HG03097 (cell line): ENCODE measurements around the gene AGPAT2.

Experiments
- ATAC-seq: cut with Tn5 transposase; IDR thresholded peaks from one replicate; pipeline ENCODE4 v1.9.1; 2021; ENCODE audit not compliant: unreplicated experiment, low FRiP score

Gene AGPAT2

DNA sequence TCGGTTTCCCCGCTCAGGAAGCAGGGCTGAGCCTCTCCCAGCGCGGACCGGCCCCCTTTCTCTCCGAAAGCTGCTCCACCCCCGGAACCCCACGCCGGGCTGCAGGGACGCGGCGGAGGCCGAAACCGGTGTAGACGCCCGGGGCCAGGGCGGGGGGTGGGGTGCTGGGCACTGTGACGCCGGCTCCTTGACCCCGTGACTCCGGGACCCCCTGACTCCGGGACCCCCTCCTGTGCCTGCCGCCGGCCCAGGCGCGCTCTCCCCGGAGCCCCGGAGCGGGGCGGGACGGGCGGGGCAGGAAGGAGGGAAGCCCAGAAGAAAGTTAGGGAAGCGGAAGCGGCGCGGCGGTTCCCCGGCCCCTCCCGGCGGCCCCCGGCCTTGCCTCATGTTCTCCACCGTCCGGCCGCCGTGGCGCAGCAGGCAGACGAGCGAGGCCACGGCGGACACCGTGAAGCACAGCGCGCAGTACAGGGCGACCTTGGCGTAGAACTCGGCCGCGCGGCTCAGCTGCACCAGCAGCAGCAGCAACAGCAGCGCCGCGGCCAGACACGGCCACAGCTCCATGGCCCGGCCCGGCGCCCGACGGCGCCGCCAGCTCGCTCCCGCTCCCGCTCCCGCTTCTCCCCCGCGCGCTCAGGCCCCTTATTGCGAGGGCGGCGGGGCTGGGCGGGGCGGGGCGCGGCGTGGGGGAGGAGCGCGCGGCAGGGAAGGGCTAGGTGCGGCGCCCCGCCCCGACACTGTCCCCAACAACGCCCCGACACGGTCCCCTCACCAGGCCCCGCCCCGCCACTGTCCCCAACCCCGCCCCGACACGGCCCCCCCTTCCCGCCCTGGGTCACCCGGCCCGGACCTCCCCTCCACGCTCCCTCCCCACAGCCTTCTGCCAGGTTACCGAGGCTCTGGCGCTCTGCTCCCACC, at the start of gene AGPAT2:
AGPAT2 (minus strand) TSS at position 664 of the 918 bp plus-strand sequence; CDS start at position 564, 100 bp downstream.
- no peak for ATAC-seq

DNA sequence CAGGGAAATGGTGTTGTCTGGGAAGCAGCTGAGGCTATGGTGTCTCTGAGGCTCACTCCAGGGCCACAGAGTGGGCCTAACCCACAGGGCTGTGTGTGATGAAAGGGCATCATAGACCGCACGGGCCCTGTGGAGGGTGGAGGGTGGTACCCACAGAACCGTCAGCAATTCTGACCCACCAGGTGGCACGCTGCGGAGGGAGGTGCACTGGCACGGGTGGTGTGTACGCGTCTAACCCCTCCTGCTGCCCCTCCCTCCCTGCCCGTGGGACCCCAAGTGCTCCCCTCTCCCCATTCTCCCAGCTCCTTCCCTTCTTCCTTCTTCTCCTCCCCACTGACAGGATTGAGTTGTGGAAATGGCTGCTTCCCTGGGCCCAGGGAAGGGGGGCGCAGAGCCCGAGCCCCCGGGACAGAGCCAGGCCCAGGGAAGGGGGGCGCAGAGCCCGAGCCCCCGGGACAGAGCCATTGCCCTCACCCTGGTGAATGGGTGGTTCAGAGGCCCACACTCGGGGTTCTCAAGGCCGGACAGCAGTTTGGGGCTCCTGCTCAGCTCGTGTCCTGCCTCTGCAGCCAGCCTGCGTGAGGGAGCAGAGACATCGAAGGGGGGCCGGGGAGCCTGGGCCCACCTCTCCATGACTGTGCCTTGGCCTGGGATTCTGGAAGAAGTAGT, 48.7 kb upstream of the AGPAT2 start:
- ATAC-seq: no peak

- no peak for ATAC-seq
These were observed 47.7 kb upstream of the AGPAT2 start for GRCh38 chr9:136734837-136735496.

DNA sequence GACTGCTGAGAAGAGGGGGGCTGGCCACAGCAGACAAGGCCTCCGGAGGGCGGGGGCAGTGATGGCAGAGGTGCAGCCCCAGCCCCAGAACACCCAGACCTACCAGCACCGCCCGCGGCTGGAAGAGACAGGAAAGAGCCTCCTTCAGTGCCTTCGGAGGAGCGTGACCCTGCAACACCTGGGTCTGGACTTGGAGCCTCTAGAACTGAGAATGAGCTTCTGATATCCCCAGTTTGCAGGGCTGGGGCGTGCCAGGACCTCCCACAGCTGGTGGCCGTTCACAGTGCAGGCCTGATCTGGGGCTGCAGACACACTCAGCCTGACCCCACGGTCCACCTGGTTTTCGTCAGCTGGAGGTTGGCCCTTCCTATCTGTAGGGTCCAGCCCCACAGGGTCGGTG, 46.4 kb upstream of the AGPAT2 start:
- no peak for ATAC-seq

DNA sequence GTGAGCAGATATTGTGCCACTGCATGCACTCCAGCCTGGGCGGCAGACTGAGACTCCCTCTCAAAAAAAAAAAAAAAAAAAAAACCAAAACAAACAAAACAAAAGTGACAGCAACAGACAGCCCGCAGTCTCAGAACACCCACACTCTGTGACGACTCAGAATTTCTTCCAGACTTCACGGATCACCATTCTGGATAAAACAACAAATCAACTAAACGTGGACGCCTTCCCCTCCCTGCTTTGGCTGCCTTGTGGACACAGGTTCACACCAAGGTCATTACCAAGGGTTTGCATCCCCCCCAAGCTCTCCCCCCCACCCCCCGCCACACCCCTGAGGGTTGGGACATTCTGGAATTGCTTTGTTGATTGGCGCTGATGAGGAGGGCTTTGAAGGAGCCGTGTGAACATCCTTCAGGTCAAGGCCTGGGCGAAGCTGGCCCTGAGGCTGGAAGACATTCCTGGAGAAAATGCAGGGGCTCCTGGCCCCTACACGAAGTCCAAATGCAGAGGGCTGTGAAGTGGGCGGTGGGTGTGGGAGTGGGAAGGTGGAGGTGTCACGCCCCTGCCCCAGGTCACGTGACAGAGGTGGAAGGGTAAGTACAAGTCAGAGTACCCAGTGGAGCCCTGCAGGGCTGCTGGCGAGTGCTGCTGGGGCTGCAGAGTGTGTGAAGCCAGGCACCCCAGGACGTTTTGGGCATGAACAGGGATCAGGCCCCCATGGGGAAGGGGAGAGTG, 45.4 kb upstream of the AGPAT2 start:
- no peak for ATAC-seq

- ATAC-seq: no peak
These were observed 42.7 kb upstream of the AGPAT2 start for GRCh38 chr9:136729926-136730325.

DNA sequence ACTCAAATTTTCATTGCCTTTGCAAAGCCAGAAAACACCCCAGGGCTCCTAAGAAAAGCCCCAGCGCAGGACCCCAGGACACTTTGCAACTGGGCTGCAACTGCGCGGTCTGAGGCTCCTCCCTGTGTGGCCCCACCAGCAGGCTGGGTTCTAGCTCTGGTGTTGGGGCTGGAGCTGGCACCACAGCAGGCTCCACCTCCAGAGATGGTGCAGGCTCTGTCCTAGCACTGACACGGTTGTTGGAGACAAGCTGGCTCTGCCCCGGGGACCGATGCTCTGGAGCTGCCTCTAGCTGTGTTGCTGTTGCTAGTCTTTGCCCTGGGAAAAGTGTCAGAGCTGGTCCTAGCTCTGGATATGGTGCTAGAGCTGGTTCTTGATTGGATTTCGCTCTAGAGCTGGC, 41.9 kb upstream of the AGPAT2 start:
- no peak for ATAC-seq

DNA sequence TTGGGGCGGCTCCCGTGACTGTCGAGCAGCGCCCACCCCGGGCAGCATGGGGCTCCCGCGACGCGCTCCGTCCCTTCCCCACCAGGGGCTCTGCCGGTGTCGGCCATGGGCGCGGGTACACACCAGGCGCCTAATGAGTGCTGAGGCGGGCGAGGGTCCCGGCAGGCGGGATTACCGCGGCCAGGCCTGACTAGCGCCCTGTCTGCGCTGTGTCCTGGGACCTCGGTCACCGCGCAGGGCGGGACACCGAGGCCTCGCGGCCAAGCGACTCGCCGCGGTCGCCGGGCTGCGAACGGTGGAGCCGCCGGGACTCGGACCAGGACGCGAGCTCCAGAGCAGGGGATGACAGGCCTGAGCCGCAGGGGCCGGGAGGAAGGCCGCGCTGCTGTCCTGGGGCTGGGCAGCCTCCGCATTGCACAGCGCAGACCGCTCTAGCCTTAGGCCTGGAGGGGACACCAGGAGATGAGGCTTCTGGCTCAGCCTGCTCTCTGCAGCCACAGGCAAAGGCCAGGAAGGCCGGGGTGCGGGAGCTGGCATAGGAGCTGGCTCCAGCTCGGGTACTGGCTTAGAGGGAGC, 41.4 kb upstream of the AGPAT2 start:
- peak; percentile 23 for ATAC-seq

DNA sequence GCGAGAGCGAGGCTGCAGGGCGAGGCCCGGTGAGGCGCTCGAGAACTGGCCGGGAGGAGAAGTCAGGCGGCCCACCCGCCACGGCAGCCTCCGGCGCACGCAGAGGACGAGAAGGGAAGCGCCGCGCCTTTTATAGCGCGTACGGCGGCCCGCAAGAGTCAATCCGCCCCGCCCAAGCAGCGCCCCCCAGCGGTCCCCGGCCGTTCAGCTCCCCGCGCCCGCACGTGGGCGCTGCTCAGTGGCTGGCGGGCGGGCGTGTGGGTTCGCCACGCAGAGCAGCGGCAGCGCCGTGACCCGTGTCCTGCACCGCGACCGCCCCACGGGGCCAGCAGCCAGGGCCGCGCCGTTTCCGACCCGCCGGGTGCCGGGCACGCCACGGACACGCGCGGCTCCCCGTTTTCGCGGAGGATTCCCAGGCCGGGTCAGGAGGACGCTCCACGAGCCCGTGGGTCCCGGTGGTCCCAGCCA, 40.9 kb upstream of the AGPAT2 start:
- ATAC-seq: peak; percentile 69

DNA sequence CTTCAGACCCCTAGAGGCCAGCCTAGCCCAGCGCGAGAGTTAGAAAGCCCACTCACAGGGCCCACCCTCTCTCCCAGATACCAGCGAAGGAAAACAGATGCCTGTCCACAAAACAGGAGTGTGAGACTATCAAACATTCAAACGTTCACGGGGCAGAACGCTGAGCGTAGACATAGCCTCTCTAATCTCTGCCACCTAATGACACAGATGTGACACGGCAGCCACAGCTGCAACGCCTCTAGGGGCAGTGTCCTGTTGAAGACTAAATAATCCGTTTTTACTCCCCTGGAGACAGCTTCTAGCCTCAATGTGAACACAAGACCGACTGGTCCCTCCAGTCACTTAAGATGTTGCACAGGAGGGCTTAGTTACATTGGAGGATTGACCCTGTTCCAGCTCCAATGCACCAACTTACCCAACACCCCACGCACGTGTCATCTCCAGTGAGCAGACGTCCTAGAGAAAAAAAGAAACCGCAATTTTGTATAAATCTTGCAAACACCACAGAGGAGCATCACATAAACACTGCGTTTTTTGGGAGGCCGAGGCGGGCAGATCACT, 39.5 kb upstream of the AGPAT2 start:
- no peak for ATAC-seq

DNA sequence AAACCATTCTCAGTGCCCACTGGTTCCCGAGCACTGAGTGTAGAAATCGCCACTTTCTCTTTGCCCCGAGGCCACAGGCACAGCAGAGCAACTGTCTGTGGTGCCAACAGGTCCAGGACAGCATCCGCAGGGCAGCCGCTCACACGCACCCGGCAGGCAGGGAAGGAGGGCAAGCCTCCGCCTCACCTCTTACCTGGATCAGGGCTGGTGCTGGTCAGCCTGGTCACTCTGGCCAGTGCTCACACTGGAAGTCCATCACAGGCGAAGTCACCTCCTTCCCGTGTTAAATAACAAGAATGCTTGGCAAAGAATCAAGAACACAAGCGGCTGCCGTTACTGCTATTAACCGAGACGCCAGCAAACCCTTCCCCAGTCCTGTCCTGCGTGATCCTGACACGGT, 38.9 kb upstream of the AGPAT2 start:
- no peak for ATAC-seq

DNA sequence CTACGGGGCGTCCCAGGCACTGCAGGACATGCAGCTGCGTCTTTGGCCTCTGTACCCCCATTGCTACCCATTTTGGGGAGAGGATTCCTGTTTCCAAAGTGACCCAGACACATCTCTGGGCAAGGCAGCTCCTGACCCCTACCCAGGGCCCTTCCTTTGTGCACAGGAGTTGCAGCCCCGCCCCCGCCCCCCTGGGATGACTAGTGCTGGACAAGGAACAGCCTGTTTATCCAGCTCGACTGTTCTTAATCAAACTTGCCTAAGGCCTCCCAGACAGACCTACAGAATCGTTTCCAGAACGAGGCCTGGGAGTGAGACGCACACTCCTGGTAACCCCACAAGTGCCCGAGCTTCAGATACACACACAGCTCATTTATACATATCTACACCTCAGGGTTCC, 38.4 kb upstream of the AGPAT2 start:
- no peak for ATAC-seq

DNA sequence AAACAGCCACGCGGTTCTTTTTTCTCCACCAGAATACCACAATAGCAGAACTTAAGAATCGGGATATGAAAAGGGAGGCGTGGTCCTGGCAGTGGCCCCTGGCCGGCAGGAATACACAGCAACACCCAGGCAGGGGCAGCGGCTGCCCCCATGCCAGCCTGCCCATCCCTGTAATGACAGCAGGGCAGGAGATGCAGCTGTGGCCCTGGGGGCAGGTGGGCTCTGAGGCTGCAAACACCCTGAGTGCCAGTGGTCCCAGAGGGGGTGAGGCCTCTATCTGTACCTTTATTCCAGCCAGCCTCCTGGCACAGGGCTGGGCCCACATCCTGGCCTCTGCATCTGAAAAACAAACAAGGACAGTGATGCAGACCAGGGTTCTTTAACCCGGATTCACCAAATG, 37.5 kb upstream of the AGPAT2 start:
- no peak for ATAC-seq

DNA sequence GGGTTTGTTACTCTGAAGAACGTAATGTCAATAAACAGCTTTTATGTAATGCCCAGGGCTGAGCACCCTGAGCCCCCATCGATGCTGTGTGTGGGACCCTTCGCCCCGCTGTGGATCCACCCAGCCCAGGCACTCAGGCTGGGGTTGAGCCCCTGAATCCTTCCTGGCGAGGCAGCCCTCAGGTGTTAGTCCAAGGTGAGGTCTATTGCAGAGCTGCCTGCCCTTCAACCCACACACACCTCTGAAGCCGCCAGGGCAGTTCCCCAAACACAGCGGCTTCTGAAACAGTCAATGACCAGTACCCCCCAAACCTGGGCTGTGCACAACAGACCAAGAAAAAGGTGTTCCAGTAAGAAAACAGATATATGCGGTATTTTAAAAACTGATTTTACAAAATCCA, 36.7 kb upstream of the AGPAT2 start:
- no peak for ATAC-seq

- no peak for ATAC-seq
These were observed 36.2 kb upstream of the AGPAT2 start for GRCh38 chr9:136723362-136723976.

GRCh38 chr9:136722969-136723356, 35.7 kb upstream of the AGPAT2 start:
- no peak for ATAC-seq

DNA sequence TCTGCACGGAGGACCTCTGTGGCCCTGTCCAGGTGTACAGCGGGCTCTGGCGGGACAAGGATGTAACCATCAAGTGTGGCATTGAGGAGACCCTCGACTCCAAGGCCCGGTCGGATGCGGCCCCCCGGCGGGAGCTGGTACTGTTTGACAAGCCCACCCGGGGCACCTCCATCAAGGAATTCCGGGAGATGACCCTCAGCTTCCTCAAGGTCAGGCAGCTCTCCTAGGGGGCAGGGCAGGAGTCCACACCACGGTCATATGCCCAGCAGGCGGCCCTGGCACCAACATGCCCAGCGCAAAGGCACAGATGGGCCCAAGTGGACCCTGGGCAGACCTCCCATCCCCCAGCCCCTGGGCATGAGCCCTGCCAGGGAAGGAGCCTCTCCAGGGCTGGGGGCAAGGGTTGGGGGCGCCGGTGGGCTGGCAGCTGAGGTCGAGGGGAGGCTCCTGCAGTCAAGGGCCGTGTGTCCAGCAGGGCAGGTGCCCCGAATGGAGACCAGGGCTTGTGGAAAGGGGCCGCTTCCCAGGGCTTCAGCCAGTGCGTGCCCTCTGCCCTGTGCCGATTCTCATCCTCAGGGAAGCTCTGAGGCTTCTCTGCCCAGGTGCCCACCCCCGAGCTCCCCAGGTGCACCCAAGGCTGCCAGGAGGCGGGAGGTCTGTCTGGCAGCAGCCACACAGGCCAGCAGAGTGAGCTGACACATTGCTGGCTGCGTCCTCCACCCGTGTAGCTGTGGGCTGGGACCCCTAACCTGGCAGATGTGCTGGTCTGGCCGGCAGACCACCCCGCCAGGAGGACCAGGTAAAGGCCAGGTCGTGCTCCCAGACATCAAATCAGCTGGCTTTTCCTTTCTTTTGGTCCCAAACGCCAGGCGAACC, 35.1 kb upstream of the AGPAT2 start:
- ATAC-seq: no peak

DNA sequence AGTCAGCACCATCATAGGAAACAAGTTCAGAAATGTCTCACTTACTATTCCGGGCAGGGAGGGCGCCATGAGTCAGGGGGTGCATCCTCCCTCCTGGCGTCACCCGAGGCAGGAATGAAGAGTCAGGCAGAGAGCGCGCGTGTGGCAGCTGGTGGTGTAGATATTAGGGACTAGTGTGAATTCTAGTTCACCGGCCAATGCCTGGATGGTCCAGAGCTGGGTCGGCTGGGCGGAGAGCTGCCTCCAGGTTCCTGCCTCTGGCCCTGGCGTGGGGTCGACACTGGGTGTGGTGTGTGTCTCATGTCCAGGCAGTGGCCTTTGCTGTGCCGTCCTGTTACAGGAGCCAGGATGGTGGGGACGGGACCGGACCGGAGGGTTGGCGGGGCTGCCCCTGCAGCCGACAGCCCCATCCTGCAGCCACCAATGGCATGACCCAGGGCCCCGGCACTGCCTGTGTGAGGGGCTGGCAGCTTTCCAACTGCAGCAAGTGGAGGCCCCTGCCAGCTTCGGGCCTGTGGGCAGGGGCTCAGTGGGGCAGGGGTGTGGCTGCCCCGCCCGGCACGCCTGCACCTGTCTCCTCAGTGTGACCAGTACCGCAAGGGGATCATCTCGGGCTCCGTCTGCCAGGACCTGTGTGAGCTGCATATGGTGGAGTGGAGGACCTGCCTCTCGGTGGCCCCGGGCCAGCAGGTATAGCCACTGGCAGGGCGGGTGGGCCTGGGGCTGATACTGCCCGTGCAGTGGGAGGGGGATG, 34.3 kb upstream of the AGPAT2 start:
- ATAC-seq: no peak
